HG03064 (cell line): ENCODE results near the gene AMN.
A peak's percentile ranks its signal among the peaks of the same experiment; 100 is the strongest.

Experiments used
- ATAC-seq: cut with Tn5 transposase; IDR thresholded peaks from one replicate; pipeline ENCODE4 v1.9.1; 2021; ENCODE audit warnings: low read depth; ENCODE audit not compliant: unreplicated experiment

Gene AMN

DNA sequence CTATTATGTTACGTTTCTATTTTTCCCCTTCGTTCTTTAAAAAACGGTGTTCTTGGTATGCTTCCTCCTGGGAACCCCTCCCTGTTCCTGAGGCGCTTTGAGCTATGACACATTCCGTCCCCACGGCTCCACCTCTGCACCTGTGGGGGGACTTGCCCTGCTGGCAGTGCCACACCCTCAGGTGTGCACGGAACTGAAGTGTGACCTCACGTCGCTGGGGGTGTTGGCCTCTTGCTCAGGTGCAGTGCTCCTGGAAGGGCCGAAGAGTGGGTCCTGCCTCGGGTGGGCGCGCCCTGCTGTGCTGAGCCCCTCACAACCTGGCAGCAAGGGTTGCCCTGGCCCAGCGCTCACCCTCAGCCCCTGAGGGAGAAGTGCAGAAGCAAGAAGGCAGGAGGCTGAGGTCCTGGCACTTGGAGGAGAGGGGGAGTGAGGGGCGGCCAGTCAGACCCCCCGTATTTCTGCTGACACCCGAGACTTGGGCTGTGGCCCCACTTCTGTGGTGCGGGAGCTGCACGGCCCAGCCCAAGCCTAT is 4.9 kb downstream of the AMN start:
- ATAC-seq = no peak

DNA sequence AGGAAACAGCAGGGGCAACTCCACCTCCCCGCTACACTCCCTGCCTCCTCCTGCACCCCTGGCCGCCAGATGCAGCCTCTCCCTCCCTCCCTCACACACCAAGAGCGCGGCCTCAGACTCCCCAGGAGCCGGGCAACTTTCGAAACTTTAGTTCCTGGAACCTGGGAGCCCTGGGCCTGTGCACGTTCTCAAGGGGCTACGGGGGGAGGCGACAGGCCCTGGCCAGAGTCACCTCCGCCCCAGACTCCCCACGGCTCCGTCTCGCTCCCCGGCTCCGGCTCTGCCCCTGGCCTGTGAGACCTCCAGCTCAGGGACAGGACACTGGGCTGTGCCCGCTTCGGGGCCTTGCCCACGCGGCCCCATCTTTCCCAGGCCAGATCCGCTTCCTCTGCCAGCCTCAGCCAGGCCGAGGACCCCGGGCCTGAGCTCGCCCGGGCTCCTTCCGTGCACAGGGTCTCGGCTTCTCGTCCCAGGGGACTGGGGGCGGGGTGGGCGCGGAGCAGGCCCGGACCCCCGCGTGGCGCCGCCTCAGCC is 5.5 kb downstream of the AMN start:
- ATAC-seq = peak; percentile 35

DNA sequence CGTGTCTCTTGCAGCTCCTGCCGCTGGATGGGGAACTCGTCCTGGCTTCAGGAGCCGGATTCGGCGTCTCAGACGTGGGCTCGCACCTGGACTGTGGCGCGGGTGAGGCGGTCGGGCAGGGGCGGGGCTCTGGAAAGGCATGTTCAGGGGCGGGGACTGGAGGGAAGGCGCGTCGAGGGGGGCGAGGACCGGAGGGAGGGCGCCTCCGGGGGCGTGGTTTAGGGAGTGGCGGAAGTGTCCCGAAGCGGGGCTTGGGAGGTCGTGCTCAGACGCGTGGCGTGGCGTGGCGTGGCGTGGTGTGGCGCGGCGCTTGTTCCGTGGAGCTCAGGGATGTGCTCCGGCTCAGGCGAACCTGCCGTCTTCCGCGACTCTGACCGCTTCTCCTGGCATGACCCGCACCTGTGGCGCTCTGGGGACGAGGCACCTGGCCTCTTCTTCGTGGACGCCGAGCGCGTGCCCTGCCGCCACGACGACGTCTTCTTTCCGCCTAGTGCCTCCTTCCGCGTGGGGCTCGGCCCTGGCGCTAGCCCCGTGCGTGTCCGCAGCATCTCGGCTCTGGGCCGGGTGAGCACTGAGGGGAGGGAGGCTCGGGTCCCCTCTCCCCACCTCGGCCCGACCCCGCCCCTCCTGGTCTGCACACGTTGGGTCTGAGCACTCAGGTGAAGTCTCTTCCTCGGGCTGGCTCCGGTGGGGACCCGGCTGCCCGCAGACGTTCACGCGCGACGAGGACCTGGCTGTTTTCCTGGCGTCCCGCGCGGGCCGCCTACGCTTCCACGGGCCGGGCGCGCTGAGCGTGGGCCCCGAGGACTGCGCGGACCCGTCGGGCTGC is 6.2 kb downstream of the AMN start:
- ATAC-seq = peak; percentile 61

DNA sequence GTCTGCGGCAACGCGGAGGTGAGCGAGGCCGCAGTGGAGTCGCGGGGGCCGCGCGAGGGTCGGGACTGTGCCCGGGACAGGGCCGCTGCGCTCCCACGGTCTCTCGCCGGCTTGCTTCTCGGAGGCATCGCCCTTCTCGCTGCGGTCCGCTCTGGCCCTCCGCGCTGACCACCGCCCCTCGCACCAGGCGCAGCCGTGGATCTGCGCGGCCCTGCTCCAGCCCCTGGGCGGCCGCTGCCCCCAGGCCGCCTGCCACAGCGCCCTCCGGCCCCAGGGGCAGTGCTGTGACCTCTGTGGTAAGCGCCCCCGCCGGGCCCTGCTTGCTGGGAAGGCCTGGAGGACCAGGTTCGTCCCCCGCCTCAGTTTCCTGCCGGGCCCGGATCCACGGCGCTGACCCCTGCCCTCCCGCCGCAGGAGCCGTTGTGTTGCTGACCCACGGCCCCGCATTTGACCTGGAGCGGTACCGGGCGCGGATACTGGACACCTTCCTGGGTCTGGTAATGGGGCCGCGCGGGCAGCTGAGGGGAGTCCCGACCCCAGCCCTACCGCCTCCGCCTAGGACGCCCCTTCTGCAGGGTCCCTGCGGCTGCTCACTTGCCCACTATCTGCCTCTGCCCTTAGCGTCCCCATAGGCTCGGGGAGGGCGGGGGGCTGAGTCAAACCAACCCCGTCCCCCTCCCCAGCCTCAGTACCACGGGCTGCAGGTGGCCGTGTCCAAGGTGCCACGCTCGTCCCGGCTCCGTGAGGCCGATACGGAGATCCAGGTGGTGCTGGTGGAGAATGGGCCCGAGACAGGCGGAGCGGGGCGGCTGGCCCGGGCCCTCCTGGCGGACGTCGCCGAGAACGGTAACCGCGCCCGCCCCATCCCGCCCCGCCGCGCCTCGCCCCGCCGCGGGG is 7.0 kb downstream of the AMN start:
- no peak for ATAC-seq

DNA sequence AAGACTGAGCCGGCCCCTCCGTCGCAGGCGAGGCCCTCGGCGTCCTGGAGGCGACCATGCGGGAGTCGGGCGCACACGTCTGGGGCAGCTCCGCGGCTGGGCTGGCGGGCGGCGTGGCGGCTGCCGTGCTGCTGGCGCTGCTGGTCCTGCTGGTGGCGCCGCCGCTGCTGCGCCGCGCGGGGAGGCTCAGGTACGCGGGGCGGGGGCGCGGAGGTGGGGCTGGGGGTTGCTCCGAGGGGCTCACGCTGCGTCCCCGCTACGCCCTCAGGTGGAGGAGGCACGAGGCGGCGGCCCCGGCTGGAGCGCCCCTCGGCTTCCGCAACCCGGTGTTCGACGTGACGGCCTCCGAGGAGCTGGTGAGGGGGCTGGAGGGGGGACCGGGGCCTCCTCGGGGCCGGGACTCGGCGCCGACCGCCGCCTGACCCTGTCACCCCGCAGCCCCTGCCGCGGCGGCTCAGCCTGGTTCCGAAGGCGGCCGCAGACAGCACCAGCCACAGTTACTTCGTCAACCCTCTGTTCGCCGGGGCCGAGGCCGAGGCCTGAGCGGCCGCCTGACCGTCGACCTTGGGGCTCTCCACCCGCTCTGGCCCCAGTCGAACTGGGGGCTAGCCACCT is 7.8 kb downstream of the AMN start:
- ATAC-seq = no peak

DNA sequence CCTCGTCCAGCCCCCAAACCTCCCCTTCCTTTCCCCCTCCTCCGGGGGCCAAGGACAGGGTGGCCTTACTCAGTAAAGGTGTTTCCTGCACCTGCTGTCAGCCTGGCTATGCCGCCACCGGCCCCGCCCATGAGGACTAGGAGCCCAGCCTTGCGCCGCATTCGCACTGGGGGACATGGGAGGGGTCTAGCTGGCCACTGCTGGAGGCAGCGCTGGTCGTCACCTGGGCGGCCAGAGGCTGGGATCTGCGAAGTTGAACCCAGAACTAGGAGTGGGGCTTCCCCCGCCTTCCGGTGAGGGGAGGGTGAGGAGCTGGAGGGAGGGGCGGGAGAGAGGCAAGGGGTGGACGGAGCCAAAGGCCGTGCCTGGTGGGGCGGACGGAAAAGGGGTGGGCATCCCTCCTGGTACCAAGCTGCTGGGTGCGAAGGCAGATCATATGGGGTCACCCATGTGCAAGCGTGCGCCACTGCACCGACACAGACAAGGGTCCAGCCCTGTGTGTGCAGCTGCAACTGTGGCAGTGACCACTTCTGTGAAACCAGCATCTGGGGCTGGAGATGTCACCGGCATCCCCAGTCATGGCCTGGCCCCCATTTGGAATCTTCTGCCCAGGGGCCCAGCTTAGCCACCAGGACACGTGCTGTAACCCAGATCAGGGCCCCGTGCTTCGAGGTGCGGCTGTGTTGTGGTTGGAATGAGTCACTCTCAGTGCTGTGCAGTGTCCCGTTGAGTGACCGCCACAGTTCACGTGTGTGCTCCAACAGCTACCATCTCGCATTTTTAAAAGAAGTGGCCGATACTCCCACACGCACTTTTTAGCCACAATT is 8.5 kb downstream of the AMN start:
- ATAC-seq = no peak

DNA sequence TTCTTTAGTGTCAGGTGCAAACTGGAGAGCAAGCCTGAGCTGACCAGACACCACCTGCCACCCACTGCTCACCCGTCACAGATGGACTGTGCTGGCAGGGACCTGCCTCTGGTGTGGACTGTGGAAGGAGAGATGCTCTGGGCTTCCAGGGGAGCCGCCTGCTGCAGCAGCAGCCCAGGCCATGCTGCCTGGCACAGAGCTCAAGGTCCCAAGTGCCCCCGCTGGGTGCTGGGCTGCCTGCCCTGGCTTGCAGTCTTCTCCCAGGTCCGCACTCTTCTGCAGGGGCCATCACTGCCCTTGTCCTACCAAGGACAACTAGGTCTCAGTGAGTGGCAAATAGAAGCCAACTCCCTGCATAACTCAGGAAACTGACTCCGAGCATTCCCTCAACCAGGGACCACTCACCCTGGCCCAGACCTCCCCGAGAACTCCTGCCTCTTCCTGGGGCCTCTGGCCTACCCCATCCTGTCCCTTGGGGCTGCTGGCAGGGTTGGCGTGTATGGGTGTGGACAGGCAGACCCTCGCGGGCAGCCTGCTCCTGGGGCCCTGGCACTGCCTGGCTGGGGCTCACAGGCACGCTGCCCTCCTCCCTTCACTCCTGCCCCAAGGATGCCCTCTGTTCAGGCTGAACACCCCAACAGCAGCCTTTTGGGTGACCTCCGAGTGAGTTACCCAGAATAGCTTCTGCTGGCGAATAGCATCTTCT is 9.3 kb downstream of the AMN start:
- no peak for ATAC-seq

DNA sequence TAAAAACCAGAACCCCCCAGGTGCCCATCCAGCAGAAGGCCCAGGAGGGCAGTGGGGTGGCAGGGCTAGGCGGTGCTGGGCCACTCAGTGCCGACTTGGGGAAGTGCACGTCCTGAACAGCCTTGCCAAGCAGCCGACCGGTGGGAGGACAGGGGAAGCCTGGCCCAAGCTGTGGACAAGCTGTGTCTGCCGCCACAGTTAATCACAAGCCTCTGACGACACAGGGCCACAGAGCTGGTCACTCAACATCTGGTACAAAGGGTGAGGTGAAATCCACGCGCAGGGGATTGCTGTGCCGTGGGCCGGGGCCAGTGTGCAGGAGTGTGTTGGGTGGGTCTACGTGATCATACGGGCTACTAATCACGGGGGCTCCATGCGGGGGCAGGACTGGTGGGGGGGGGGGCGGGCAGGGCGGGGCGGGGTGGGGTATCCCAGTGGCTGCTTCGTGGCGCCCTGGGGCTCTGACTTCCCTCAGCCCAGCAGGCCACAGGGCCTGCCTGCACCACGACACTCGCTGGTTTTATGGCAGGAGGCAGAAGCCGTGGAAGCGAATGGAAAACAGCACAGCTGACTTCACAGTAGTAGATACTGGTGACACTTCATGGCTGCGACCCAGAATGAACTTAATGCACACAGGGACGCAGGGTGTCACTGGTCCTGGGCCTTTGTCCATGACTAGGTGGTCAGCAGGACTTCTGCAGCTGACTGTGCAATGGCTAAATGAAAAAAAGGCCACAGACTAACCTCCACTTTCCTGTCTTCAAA is 10.2 kb downstream of the AMN start:
- no peak for ATAC-seq

DNA sequence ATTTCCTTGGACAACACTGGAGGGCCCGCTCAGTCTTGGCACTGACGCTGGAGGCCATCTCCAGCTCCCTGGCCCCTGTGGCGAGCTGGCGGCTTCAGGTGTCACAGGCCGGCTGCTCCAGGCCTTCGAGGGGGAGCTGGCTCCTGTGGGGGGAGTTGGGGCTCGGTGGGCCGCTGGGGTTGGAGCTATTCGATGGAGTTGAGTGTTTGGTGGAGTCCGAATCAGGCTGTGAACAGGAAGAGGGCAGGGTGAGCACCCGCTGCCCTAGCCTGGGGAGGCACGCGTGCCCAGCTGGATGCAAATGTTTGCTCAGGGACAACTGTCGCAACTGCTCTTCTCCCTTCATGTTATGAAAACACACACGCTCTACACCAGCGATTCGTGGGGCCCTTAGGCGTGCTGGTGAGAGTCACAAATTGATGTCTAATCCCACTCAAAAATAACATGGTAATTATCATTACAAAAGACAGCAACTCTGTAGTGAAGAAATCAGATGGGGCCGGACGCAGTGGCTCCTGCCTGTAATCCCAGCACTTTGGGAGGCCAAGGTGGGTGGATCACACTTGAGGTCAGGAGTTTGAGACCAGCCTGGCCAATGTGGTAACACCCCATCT is 11.3 kb downstream of the AMN start:
- ATAC-seq = no peak

DNA sequence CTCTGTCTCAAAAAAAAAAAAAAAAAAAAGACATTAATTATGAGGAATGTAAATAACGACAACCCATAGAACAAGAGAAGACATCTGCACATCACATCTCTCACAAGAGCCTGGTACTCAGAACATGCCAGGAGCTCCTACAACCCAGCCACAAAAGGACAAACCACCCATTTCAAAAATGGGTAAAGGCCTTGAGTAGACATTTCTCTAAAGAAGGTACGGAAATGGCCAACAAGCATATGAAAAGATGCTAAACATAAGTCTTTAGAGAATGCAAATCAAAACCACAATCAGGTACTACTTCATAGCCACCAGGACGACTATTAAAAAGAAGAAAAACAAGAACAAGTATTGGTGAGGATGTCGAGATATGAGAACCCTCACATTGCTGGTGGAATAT is 13.3 kb downstream of the AMN start:
- ATAC-seq = no peak

DNA sequence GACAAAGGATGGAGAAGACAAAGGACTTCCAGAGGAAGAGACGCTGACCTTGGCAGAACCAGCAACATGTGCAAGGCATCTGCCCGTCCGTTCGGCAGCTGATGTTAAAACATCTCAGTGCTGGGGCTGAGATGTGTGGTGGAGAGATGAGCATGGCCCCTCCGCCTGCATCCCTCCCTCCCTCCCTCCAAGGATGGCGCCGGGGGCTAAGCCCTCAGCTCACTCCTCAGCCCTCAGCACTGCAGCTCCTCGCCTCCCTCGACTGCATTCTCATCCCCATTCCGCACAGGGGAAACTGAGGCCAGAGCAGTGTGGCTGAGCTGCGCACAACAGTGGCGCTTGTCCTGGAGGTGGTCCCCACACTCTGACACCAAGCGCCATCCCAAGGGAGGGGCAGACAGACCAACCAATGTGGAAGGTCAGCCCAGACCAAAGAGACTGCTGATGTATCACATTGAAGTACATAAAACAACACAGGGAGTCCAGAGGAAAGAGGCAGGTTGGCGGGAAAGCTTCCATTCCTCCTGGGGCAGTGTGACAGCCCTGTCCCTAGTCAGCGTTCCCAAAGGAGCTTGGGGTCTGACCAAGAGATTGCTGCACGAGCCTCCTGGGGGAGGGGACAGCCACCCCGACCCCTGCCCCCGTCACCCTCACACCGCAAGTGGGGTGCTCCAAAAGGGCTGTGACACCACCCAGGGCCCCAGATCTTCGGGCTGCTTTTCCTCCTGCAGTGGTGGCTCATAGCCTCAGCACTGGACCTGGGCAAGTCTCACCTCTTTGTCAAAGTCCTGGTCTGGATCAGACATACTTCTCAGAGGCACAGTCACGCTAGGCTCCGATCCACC is 15.1 kb downstream of the AMN start:
- no peak for ATAC-seq

DNA sequence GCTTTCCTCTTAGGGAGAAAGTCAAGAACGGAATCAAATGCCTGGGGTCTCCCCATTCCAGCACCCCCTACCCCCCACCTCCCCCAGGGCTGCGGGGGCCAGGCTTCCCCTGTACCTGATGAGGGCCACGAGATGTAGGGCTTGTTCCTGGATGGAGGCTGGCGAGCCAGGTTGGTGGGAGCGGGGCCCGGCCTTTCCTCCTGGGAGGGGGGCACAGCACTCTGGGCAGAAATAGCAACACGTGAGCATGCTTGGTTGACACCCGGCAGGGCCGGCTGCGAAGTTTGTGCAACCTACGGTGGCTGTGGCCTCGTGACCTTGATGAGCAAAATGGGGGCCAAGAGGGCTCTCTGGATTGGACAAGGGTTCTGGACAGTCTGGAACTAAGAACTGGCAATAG is 15.7 kb downstream of the AMN start:
- no peak for ATAC-seq

DNA sequence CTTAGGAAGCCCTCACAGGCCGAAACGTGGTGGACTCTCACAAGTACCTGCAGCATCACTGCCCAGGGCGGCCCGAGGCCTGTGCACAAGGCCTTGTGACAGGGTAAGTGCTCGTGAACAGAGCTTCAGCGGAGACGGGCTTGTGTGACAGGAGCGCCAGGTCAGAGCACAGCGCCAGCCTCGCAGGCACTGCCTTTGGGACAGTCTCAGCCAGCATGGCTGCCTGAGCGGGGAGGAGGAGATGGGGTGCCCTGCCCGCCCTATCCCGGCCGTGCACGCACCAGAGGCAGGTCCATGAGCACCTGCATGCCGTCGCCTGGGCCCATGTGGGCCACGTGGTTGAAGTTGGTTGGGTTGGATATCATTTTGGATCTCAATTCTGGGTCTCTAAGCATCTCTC is 16.9 kb downstream of the AMN start:
- no peak for ATAC-seq

DNA sequence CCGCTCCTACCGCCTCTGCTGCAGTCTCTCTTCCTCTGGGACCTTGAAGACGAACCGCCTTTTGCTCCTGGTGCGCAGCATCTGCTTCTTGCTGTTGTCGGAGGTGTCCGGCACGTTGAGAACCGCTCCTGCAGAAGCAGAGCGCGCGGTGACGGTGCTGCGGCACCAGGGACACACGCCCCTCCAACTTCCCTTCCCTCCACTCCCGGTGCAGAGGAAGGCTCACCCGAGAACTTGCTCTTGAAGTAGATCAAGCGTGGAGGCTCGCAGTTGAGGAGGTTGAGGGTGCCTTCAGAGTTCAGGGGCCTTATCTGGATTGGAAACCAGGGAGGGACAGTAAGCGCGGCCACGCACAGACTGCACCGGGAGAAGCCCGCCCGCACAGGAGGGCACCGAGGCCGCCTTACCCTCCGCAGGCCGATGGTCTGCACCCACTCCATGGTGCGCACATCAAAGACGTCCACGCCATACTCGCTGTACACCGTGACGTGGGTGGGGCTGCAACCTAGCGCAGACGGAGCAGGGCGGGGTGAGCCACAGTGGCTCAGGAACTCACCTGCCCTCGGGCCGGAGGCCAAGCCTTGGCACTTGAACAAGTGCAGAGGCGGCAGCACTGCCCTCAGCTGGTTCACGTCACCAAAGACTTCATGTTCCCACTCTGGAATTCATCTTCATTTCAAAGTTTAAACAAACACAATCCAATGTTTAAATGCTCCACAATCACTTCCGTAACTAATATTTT is 17.5 kb downstream of the AMN start:
- ATAC-seq = no peak

DNA sequence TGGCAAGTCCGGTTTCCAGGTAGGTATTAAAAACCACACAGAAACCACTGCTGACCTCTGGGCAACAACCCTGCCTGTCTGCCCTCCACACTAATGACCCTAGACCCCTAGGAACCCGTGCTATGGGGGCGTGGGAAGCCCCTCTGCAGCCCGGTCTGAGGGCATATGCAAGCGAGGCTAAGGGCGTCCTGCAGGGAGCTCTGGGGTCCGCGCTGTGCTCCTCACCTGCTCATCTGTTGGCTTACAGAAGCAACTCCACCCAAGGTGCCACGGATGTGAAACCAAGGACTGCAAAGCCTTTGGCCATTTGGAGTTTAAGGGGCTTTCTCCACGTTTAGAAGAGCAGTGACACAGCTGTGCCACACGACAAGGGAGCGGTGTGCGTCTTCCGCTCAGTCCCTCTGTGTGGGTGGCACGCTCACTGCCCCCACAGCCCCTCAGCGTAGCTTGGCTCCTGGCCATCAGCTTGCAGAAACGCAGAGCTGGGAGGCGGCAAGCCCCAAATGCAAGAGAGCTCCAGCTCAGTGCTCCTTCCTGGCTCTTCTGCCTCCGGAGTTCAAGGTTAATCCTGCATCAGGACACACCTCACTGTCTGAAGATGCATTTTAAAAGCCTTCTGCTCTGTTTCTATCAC is 18.4 kb downstream of the AMN start:
- no peak for ATAC-seq

DNA sequence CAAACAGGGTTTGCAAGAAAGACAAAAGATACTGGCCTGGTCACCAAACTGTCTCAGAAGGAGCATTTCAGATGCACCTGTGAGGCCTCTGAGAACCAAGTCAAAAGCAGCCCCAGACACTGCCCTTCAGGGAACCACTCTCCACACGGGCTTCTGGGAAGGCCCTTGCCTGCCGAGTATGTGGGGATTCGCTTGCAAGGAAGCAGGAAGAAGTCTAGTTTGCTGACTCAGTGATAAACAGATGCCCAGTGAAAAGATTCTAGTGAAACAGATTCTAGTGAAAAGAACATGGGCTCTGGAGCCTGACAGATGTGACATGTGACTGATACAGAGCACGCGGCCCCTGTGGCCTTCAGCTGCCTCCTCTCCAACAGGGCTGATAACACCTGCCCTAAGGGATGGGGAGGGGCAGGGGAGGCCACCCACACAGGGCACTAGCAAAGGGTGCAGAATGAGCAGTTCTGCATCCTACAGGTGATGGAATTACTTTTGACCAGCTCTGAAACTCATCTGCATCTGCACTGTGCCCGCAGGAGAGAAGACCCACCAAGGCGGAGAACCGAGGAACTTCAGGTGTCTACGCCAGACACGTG is 19.1 kb downstream of the AMN start:
- ATAC-seq = no peak
